Epidermal melanocyte (primary cell): ENCODE data around the gene ALPK1.
"Not testable (repeated sequence)": the region's sequence is repeated elsewhere in the genome, so short reads cannot be mapped to it uniquely, and the experiment has no call there.

Experiments used
- DNase-seq: peaks from one replicate; pipeline ENCODE4 v3.0.0; 2011; ENCODE audit warnings: low spot score; ENCODE audit not compliant: insufficient read length

Gene ALPK1

GRCh38 chr4:112296949-112297880, at the start of gene ALPK1:
ALPK1 (plus strand) TSS chr4:112297369.
- peak; percentile 83 for DNase-seq

DNA sequence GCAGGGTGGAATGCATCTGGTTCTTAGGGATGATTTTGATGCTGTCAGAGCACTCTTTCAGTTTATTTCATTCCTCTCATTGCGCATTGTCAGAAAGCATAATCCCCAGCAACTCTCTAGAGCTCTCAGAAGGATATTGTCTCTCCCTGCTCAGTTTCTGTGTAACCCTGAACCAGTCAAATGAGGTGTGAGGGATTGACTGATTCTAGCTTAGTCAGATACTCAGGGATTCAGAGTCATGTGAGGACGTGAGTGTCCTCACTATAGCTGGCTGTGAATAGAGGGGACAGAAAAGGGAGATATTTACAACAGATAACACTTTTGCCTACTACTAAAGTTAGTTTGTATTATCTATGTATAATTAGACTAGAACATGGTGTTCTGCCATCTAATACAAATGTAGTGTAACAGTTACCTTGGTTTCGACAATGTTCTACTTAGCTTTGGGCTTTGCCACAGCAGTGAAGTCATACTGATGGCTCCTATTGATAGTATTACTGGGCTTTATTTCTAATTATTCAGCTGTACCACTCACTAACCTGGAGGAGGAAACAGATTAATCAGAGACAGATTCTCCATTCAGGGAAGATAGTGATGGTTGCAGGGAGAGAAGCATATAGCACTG, 46.0 kb upstream of the ALPK1 start:
- DNase-seq, result no peak

- no peak for DNase-seq
Observed at GRCh38 chr4:112252234-112252633, 44.9 kb upstream of the ALPK1 start.

DNA sequence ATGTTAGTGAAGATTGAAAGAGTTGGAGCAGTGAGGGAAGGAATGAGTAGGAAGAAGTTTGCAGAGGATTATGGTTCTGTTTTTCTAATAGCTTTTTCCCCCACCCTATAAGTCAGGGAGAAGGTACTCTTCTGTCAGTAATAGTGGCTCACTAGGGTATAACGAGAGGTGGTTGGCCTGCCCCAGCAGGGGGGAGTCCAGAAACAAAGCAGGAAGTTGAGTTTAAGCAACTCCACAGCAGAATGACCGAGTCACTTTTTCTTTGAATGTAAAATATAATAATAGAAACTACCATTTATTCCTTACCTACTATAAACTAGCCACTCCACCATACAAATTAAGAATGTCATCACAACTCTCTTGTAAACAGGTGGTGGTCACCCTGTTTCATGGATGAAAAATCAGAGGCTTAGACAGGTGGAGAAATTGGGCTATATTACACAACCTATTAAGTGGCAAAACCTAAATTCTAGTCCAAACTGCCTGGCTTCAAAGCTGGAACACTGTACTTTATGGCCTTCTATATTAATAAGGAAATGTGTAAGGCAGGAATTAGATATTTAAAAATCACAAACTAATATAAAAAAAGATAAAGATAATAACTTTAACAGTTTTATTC, 43.7 kb upstream of the ALPK1 start:
- no peak for DNase-seq

DNA sequence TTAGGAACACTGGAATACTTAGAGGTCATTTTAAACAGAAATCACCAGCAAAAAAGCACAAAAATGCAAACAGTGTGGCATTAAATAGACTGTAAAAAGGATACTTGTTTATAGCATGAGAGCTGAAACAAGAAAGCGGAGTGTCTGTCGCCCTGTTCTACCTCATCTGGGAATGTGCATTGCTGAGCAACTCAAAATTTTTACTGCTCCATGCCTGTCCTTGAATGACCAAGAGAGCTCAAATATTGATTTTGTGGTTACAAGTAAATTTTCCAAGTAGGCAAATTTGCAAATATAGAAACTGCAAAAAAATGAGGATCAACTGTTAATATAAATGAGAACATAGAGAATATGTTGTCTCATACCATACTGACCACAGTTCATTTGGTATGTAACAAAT, 40.1 kb upstream of the ALPK1 start:
- no peak for DNase-seq

- DNase-seq, result no peak
Observed at GRCh38 chr4:112266823-112267222, 30.3 kb upstream of the ALPK1 start.

GRCh38 chr4:112270051-112270450, 27.1 kb upstream of the ALPK1 start:
- no peak for DNase-seq

DNA sequence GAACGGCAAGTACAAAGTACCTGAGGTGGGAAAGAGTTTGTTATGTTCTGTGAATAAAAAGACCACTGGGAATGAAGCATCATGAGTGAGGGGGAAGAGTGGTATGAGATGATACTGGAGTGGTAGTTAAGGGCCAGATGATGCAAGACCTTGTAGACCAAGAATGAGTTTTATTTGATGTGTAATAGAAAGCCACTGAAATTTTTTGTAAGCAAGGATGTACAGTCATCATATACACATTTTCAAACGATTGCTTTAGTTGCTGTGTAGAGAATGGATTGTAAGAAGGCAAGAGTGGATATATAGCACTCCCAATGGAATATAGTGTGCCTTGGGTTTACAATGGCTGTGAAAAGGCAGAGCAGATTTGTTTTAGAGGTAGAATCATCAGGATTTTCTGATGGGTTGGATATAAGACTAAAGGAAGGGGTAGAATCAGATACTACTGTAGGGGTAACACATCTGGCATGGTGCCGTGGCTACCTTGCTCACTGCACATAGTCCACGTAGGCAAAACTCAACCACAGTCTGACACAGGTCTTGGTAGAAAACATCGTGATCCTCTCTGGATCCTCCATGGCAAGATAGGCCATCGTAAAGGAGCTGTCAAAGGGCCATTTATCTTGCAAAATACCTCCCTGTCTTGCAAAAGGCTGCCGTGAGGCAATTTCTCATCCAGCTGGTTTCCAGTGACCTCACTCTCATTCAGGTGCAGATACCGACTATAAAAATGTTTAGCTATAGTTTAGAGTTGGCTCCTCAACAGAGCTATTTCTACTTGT, 26.3 kb upstream of the ALPK1 start:
- no peak for DNase-seq

DNA sequence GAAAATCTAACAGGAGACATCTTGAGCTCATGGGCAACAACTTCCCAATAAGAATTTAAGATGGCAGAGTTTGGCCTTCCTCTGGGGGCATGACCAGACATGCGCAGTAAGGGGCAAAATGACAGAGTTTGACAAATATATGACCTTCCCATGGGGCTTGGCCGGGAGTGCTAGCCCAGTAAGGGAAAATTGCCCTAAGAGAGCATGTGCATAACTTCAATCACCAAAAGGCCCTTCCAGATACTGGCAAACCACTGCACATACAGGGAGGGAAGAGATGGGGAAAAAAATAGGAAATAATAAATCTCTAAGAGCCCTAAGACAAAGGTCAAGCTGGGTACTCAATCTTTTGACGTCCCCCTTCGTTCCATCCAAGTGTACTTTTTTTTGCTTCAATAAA, 24.9 kb upstream of the ALPK1 start:
- DNase-seq, result no peak

DNA sequence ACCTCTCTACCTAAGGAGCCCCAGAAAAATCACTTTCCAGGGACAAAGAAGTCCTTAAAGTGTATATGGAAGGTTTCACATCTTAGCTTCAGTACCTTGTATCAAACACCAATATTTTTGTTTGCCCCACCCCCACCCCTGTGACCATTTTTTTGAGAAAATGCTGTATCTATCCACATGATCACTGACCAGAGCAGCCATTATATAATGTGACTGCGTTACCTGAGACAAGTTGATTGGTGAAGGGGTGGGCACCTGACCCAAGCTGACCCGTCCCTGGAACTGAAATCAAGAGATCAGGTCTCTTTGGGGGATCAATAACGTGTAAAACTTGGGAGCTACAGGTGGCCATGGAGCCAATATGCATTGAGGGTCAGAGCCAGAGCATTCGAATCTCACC, 22.2 kb upstream of the ALPK1 start:
- DNase-seq, result no peak

- no peak for DNase-seq
Observed at GRCh38 chr4:112276113-112276512, 21.1 kb upstream of the ALPK1 start.

DNA sequence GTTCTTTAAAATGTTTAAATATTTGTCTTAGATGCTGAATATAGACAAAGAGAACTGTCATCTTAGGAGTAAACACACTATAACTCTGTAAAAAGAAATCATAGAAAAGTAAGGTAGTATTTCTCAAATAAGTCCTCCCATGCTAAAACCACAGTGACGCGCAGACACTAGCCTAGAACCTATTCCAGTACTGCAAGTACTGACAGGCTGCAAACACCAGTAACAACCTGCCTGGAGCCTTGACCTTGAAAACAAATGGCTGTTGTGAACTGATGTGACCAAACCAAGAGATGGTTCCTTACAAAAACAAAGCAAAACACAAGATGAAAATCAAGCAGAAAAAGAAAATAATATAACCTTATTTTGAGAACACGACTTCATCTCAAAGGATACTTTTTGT, 19.9 kb upstream of the ALPK1 start:
- DNase-seq, result no peak

DNA sequence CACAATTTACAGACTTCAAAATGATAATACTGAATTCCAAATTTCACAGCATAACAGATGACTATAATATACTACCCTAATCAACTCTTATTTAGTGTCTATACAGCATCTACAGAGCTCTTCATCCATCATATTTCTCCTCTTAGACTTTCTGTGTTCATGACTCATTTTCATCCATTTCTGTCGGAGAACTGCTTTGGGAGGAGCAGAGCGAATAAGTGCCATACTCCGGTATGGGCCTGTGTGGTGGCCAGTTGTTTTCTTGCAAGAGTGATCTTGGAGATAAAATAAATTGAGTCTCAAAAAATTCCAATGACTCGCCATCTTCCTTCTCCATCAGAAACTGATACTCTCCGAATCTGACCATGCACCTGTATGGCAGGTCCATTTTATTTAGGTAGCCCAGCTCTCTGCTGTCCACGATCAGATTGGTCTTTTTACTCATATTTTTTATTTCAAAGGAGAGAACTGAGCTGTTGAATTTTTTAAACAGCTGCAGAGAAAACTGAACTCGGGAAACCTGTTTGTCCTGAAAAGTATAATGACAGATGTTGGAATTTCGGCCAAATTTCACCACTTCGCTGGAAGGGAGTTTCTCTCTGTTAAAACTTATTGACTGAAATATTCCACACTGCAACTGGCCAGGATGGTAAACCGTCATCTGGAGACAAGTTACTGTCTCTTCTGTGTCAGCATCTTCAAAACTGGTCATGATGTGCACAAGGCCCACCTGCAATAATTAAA, 19.3 kb upstream of the ALPK1 start:
- DNase-seq, result no peak

DNA sequence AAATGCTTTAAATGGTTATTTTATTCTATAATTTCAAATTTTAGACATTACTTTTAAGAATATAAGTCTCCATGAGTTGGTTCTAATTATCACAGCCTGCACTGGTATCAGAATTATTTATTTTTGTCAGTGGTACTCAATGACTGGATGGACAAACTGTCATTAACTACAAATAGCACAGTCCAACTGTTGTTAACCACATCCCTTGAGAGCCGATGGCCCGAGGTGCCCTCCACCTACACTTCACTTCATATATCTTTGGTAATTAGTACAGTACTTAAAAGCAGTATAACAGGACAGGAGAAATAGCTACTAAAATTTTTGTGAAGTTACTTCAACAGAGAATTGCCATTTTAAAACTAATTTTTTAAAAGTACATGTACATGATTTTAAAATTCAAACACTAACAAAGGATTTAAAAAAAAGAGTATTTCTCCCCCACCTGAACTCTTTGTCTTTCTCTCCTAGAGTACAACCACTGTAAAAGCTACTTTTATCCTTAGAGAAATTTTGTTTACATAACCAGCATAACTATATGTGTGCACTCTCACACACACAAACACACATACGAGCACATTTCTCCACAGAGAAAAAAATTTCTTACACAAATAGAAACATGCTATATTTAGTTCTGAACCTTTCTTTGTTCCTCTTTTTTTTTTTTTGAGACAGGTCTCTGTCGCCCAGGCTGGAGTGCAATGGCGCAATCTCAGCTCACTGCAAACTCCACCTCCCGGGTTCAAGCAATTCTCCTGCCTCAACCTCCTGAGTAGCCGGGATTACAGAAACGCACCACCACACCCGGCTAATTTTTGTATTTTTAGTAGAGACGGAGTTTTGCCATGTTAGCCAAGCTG, 17.9 kb upstream of the ALPK1 start:
- no peak for DNase-seq

DNA sequence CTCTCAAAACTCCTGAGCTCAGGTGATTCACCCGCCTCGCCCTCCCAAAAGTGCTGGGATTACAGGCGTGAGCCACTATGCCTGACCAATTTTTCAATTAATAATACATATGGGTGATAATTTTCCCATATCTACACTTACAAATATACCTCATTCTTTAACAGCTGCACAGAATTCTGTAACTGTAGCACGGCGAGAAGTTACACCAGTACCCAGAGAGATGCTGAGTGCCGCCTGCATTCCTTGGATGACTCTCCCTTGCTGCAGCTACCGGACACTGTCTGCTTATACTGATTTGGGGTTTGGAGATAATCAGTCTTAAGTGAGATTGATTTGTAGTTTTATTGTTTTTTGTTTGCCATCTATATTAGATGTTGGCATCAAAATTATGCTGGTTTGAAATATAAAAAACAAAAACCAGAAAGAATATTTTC, 17.3 kb upstream of the ALPK1 start:
- no peak for DNase-seq

DNA sequence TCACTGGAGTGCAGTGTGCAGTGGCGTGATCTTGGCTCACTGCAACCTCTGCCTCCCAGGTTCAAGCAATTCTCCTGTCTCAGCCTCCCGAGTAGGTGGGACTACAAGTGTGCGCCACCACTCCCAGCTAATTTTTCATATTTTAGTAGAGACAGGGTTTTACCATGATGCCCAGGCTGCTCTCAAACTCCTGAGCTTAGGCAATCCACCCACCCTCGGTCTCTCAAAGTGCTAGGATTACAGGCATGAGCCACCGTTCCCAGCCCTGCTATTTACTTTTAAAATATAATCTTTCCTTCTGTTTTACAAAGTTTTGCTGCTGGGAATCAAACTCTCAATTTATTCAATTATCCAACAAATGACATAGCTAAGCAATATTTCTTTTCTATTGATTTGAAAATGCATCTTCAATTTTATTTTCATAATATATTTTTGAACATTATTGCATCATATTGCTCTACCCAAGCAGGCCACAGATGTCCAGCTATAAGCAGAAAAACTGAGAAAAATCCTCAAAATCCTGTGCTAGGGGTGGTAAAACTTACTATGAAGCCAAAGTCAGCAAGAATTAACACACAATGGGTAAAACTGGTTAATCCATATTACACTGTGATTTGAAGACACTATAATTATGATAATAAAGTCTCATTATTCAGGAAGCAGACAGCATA, 16.6 kb upstream of the ALPK1 start:
- no peak for DNase-seq

DNA sequence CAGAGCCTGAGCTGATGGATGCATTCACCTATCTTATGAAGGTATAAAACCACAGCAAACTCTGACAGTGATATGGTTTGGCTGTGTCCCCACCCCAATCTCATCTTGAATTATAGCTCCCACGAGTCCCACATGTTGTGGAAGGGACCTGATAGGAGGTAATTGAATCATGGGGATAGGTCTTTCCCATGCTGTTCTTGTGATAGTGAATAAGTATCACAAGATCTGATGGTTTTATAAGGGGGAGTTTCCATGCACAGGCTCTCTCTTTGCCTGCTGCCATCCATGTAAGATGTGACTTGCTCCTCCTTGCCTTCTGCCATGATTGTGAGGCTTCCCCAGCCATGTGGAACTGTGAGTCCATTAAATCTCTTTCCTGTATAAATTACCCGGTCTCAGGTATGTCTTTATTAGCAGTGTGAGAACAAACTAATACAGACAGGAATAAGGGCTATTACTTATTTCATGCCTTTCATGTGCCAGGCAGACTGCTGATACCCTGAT, 15.2 kb upstream of the ALPK1 start:
- not testable (repeated sequence) for DNase-seq

DNA sequence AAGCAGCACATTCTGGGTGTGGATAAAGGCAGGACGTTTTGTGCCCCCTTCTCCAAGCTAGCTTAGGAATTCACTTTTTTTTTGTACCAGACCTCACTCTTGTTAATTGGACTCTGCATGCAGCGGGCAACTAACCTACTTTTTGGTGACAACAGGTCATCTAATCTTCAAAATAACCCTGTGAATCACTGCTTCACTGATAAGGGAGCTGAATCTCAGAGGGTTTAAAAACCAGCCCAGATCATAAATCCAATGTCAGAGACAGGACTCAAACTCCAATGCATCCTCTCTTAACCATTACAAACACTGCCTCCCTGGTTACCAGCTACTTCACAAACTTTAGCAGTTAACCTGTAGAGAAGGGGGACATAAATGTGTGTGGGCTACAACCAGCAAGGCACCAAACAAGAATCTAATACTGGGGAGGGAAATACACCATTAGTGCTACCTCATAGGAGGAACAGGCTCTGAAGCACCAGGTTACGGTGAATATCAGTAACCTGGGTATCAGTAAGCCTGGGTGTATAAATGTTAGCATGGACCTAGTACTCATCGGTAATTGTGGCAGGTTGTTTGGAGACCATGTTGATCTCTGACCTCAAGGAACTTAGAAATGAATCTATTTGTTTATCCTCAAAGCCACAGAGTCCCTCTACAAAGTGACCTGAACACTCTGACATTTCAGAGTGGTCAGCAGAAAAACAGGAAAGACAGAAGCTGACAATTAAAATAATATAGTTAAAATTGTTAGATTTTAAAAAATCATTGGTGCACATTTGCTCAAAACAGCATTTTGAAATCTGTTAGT, 14.1 kb upstream of the ALPK1 start:
- no peak for DNase-seq
